GM18502 (cell line): ENCODE measurements around the gene TCERG1L.
A peak's percentile ranks its signal among the peaks of the same experiment; 100 is the strongest.

Experiments
- ATAC-seq: cut with Tn5 transposase; IDR thresholded peaks from one replicate; pipeline ENCODE4 v1.9.1; 2021; ENCODE audit warnings: mild to moderate bottlenecking; ENCODE audit not compliant: unreplicated experiment, poor library complexity

TCERG1L gene

DNA sequence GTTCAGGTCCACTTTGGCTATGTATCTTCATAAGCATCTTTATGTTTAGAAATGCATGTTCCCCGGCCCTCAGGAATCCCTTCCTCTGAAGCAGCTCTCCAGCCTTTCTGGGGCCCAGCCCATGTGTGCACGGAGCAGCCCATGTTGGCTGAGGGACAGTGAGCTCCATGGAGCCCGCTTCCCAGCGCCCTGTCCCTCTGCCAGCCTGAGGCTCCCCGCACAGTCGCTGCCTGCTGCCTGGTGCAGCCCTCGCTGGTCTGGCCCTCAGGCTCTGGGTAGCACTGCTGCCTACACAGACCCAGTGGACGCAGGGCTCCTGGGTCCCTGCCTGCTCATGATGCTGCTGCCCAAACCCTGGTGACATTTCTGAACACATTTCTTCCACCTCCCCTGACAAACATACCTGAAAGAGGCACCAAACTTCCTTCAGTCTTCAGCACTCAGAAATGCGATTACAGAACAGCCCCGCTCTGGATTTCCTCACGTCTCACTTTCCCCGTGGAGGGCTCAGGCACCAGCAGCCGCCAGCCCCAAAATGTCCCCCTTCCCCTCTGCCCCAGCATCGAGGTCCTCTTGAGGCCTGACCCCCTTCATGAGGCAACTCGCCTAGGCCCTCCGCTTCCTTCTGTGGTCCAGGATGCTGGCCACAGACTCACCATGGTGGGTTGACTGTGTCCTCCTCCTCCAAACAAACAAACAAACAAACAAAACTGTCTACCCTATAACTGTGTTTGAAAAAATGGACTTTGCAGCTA, 5.0 kb upstream of the TCERG1L start:
- ATAC-seq, result no peak

GRCh38 chr10:131315344-131315743, 3.8 kb upstream of the TCERG1L start:
- ATAC-seq, result peak; percentile 62

DNA sequence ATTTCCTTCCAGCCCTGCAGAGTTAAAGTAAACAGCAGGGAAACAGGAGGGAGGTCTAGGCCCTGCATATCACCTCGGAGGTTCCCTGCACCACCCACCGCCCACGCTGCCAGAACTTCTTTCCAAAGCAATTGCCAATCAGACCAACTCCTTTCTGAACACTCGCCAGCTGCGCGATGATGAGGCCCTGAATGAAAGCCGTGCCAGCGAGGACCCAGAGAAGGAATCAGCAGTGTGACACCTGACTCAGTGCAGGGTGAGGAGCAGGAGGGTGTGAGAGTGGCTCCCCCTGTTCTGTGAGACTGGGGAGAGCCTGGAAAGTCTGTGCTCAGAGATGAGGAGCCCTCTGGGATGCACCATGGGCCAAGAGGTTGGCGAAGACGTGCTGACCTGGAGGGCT, 3.3 kb upstream of the TCERG1L start:
- ATAC-seq, result no peak

GRCh38 chr10:131314148-131314547, 2.6 kb upstream of the TCERG1L start:
- no peak for ATAC-seq

DNA sequence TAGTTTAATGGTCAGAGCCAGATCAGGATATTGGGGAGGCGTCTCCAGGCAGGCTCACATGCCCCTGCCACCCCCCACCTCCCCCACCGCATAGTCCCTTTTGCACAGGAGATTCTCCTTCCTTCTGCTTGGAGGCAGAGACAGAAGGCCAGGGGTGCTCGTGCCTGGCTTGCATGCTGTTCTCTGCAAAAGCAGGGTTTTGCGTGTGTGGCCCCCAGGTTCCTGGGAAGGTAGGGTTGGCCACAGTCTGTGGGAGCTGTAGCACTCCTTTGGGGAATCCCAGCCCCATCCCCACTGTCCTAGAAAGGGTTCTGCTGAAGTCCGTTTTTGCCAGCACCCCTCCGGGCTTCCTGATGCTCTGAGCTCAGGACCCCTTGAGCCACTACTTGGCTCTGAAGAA, 1.9 kb upstream of the TCERG1L start:
- ATAC-seq, result no peak

DNA sequence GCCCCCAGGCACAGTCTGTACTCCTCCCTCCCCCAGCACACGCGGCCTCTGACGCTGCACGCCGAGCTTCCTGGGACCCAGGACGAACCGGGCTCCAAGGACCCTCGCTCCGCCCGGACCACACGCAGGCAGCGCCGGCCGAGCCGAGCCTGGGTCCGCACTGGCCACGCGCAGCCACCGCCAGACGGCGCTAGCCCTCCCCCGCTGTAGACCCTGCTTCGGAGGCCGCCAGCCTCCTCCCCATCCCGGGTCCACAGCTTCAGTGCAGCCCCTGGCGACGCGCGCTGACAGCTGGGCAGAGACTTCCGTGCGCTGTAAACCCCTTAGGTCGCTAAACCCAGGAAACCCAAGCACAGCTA, 936 bp upstream of the TCERG1L start:
- no peak for ATAC-seq

DNA sequence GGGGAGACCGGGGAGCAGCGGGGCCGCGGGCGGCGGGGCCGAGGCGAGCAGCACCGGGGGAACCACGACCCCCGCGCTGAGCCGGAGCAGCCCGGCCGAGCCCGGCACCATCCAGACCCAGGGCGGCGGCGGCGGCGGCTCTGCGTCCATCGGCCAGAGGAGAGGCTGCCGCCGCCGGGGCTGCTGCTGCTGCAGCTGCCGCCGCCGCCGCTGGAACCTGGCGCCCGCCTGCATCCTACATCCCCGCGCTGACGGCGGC, 190 bp downstream of the TCERG1L start:
- ATAC-seq, result no peak

- no peak for ATAC-seq
These were observed 745 bp downstream of the TCERG1L start for GRCh38 chr10:131310551-131311401.

- ATAC-seq, result no peak
These were observed 1.4 kb downstream of the TCERG1L start for GRCh38 chr10:131310142-131310541.

DNA sequence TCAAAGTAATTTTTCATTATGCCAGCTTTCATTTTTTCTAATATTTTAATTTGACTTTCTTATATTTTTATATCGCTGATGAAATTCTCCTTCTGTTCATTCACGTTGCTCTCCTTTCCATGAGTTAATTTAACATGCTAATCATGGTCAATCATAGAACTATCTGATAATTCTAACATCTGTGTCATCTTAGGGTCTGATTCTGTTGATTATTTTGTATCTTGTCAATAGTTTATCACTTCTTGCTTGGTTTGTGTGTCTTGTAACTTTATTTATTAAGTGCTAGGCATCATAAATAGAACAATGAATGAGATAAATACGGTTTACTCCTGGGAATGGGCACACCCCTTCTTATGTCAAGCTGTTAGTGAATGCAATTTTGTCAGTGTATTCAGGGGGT, 11.0 kb downstream of the TCERG1L start:
- no peak for ATAC-seq

GRCh38 chr10:131290781-131291180, 20.7 kb downstream of the TCERG1L start:
- ATAC-seq, result no peak

- ATAC-seq, result no peak
These were observed 22.9 kb downstream of the TCERG1L start for GRCh38 chr10:131288648-131289047.

DNA sequence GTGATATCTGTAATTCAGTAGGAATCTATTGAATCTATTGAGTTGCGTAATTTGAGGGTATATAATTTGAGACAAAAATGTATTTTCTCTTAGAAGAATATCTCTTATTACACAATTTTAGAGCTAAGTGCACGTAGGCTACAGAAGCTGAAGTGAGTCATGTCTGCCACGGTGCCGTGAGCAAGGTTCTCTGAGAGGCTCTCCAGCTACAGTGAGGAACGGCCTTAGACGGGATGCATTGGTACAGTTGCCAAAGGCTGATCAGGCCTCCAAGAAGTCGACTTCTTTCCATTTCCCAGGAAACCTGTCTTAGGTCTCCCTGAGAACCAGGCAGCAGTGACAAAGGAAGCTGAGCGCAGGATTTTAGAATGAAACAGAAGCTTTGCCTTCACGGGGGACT, 28.6 kb downstream of the TCERG1L start:
- no peak for ATAC-seq

DNA sequence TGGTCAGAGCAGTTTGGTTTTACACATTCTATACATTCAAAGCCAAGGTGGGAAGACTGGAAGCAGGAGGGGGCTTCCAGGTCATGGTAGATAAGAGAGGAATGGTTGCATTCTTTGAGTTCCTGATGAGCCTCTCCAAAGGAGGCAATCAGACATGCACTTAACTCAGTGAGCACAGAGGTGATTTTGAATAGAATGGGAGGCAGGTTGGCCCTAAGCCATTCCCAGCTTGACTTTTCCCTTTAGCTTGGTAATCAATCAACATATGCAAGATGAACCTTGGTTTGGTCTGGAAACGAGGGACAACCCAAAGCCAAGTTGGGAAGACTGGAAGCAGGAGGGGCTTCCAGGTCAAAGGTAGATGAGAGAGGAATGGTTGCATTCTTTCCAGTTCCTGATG, 31.4 kb downstream of the TCERG1L start:
- ATAC-seq, result no peak

DNA sequence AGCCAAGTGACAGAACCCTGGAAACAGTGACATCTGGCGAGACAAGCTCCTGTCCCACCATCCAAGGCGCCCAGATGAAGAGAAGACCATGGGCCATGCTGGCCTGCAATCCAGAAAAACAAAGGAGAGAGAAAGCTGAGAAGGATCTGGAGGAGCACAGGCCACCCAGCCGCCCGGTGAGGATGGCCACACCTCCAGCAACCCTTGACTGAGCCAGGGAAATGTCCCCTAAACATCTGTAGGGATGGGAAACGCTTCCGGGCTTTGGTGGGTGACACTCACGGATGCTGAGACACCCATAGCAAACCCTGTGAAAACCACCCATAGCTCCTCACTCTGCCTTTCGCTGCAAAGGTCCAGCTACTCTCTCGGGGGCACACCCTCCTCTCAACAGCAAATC, 32.0 kb downstream of the TCERG1L start:
- ATAC-seq, result no peak

DNA sequence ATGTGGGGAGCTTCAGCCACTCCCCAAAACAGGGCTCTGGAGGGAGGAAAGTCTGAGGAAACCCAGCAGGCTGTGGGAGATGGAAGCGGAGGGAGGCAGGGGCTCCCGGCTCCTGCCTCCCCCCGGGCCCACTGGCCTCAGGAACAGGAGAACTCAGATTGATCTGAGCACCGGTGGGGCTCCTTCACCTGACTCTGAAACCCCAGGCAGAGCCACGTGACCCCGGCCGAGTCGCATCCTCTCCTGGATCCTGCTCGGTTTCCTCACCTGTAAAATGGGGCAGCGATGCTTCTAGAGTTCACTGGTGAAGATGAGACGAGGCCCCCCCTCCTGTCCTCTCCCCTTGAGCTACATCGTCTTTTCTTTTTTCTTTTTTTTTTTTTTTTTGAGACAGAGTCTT, 33.6 kb downstream of the TCERG1L start:
- ATAC-seq, result no peak

GRCh38 chr10:131277278-131277677, 34.2 kb downstream of the TCERG1L start:
- no peak for ATAC-seq

DNA sequence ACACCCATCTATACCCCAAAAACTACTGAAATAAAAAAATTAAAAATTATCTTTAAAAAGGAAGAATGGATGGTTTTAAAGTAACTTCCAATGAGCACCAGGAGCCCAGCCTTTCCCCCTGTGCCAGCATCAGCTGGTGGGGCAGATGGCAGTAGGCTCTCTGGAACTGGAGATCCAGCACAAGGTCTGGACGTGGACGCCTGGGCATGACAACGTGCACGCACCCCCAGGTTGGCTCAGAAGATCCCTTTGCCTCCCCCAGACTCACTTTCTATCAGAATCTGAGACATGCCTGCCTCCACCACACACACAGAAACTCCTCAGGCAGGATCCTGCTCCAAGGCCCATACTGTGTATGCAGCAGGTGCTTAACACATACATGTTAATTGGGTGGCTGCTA, 35.8 kb downstream of the TCERG1L start:
- no peak for ATAC-seq

DNA sequence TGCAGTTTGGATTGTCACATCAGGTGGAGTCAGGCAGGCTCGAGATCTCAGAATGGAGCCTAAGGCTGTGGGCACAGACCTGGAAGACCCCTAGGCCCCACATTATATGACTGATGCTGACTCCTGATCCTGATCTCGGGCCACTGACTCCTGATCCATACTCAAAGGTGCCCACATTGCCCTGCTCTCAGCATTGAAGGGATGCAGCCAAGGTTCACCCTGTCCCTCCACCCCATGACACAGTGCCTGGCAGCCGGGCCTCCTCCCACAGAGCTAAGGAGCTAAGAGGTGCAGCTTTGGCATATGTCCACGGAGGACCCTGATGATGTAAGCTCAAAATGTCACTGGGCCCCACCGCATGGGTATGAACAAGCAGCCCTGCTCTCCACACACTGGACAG, 36.6 kb downstream of the TCERG1L start:
- ATAC-seq, result no peak

- no peak for ATAC-seq
These were observed 37.2 kb downstream of the TCERG1L start for GRCh38 chr10:131274133-131274880.

DNA sequence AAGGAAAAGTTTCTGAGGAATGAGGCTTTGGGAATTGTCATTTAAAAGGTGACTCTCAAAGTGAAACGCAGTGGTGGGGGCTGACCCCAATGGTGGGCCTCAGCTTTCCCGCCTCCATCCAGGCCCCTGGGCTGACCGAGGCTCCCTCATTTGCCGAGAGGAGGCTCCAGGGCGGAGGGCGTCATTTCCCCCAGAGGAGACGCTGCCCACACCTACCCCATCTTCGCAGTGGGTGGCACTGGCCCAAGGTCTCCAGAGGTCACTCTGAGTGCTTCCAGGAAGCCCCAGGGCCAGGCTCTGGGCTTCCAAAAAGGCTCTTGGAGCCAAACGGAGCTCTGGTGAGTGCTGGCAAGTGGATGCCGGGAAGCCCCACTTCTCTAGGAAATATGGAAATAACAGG, 38.0 kb downstream of the TCERG1L start:
- no peak for ATAC-seq
